Measurements from ENCODE around the gene LRRC32. TPM values are rescaled to one million over a fixed set of nuclear protein-coding genes. Genes with fewer than 3 reads are reported as not detected.

LRRC32 gene
- polyA plus RNA-seq, 2 of the 4 experiments (the other 2 are of a cell fraction), result 0.25 to 0.62 TPM

GRCh38 chr11:76677458-76677765, 6.9 kb upstream of the LRRC32 start:
- ChIA-PET CTCF (interaction anchor here (1.8 to 6.6 kb wide), 4 partner anchors 6 to 470 kb away, joined by 4 to 56 read pairs (median 28); partner anchors contain the start of gene LRRC32), POLR2A (no interaction called here)
- ATAC-seq (no peak), DNase-seq (ENCODE audit: low read depth in 1 of 2, low spot score in 1 of 2) (no peak), FAIRE-seq (no peak)
- Histone ChIP-seq H3K4me1 (no peaks in the 10 kb centered on the region), H3K27ac (no peak overlapping the region), H3K4me3 (no peak overlapping the region), H3K4me2 (no peak overlapping the region), H3K9me3 (no peaks in the 10 kb centered on the region)
- TF ChIP-seq HMGXB4 (CRISPR knock-in tag; IDR thresholded peaks at IDR 0.05; ENCODE audit: borderline replicate concordance), result no peak
- TF ChIP-seq CHD2 (IDR thresholded peaks at IDR 0.05; ENCODE audit: low read length, partially characterized antibody), result no peak
- TF ChIP-seq HOXB5 (CRISPR knock-in tag; IDR thresholded peaks at IDR 0.05), result no peak
- no peak for TF ChIP-seq MAX (IDR thresholded peaks at IDR 0.05)

GRCh38 chr11:76676636-76677457, 6.3 kb upstream of the LRRC32 start:
- WGBS (ENCODE audit: missing lambda C conversion rate), result 55% methylated on average over 16 of the region's 16 CpGs
- Histone ChIP-seq H3K4me3 (no peak overlapping the region), H3K4me1 (no peaks in the 10 kb centered on the region), H3K4me2 (no peak overlapping the region), H3K27ac (no peak overlapping the region), H3K9me3 (no peaks in the 10 kb centered on the region)
- FAIRE-seq (no peak), DNase-seq (ENCODE audit: low read depth in 1 of 2, low spot score in 1 of 2) (no peak), ATAC-seq (no peak)
- ChIA-PET CTCF (interaction anchor here (0.5 to 6.6 kb wide), 4 partner anchors 78 to 477 kb away, joined by 4 to 50 read pairs (median 6); no protein-coding TSS in a partner anchor), POLR2A (no interaction called here)
- TF ChIP-seq NPAS2 (CRISPR knock-in tag; IDR thresholded peaks at IDR 0.05; ENCODE audit: borderline replicate concordance) (no peak), EP300 (IDR thresholded peaks at IDR 0.05) (no peak), FOSL2 (IDR thresholded peaks at IDR 0.05) (no peak), FOSL2 (CRISPR knock-in tag; IDR thresholded peaks at IDR 0.05) (no peak), HOXB5 (CRISPR knock-in tag; IDR thresholded peaks at IDR 0.05) (no peak), CEBPB (IDR thresholded peaks at IDR 0.05) (no peak), ELK1 (IDR thresholded peaks at IDR 0.05; ENCODE audit: low read depth, low read length) (no peak), NR3C1 (IDR thresholded peaks at IDR 0.05) (no peak), KDM5A (IDR thresholded peaks at IDR 0.05) (no peak), RARB (CRISPR knock-in tag; IDR thresholded peaks at IDR 0.05) (no peak), CHD4 (IDR thresholded peaks at IDR 0.05; ENCODE audit: borderline replicate concordance) (no peak), PHF8 (IDR thresholded peaks at IDR 0.05; ENCODE audit: borderline replicate concordance, low read depth) (no peak), CHD2 (IDR thresholded peaks at IDR 0.05; ENCODE audit: low read length, partially characterized antibody) (no peak), EHF (CRISPR knock-in tag; IDR thresholded peaks at IDR 0.05) (no peak), TP53 (CRISPR knock-in tag; IDR thresholded peaks at IDR 0.05) (no peak), ZC3H11A (IDR thresholded peaks at IDR 0.05) (no peak)

- FAIRE-seq, result no peak
- Histone ChIP-seq H3K27ac (no peak overlapping the region), H3K9me3 (no peaks in the 10 kb centered on the region), H3K4me3 (no peak overlapping the region), H3K4me2 (no peak overlapping the region), H3K4me1 (peaks cover 8% of the 10 kb centered on the region; the same call in 1 of the 3 replicates)
- POLR2A ChIA-PET, result no interaction called here
- DNase-seq (ENCODE audit: low read depth in 1 of 2, low spot score in 1 of 2), result no peak
- CTCF ChIA-PET, result interaction anchor here (0.6 to 2.6 kb wide), 5 partner anchors 12 to 76 kb away, joined by 3 to 7 read pairs (median 3); no protein-coding TSS in a partner anchor
- no peak for TF ChIP-seq HES2 (IDR thresholded peaks at IDR 0.05)
- no peak for TF ChIP-seq HOXB13 (CRISPR knock-in tag; IDR thresholded peaks at IDR 0.05; ENCODE audit: low read depth)
- no peak for TF ChIP-seq REST (IDR thresholded peaks at IDR 0.05)
- TF ChIP-seq TFCP2L1 (CRISPR knock-in tag; IDR thresholded peaks at IDR 0.05), result no peak
- TF ChIP-seq ZSCAN20 (CRISPR knock-in tag; IDR thresholded peaks at IDR 0.05), result no peak
- no peak for TF ChIP-seq FOSB (CRISPR knock-in tag; IDR thresholded peaks at IDR 0.05)
- no peak for ATAC-seq
- 73% methylated on average over 14 of the region's 14 CpGs for WGBS (ENCODE audit: missing lambda C conversion rate)
Observed at GRCh38 chr11:76674517-76675400, 4.2 kb upstream of the LRRC32 start.

All from A549 (cell line).